HCT116 (cell line): ENCODE results near the gene TMPRSS13. TPM values are rescaled to one million over a fixed set of nuclear protein-coding genes. Genes with fewer than 3 reads are reported as not detected.

Experiments used
- ATAC-seq: fragments of 200-7000 bp; cut with Tn5 transposase; 2 replicates; pipeline ENCODE4 v1.9.1; 2020; ENCODE audit warnings: mild to moderate bottlenecking, moderate library complexity
- BruUV-seq: library from RNA; stranded (reverse); fragments of 400-500 nt; replicated peaks from 2 replicates; lab custom pipeline; 2021; lab: Mats Ljungman, UMichigan
- CTCF ChIA-PET: fragments of 300-600 bp; sonication (Branson Sonifier 250); formaldehyde crosslinking; loops from one replicate; lab custom pipeline; 2021; ENCODE audit warnings: antibody characterized with exemption; lab: Charles Lee
- POLR2A ChIA-PET: fragments of 300-600, 350-600 bp; sonication (Branson Sonifier 250); formaldehyde crosslinking; loops from one replicate; lab custom pipeline; 2021; ENCODE audit warnings: antibody characterized with exemption; lab: Charles Lee
- RAD21 ChIA-PET, 2 experiments: fragments of 300-600 bp; sonication (Branson Sonifier 250); formaldehyde crosslinking; loops; one replicate each; lab custom pipeline; 2023; ENCODE audit warnings: low total read pairs in 2 of 2; ENCODE audit not compliant: uncharacterized antibody in 2 of 2, unreplicated experiment in 2 of 2, low non-redundant PET in 1 of 2; lab: Charles Lee
- DNase-seq: peaks from one replicate; pipeline ENCODE4 v3.0.0-alpha.2; 2010; ENCODE audit warnings: low read depth, low spot score
- H2AFZ ChIP-seq: fragments of 200-600 bp; shearing (Covaris generic), sonication (generic); 2 replicates; pipeline ENCODE4 v1.6.1; 2017; ENCODE audit warnings: low read depth, mixed run types, mixed read lengths, antibody characterized with exemption, low read length; ENCODE audit not compliant: poor library complexity, severe bottlenecking
- H3K27ac ChIP-seq: 2 replicates; pipeline ENCODE4 v1.5.1; 2012; ENCODE audit warnings: low read depth, low read length
- H3K27me3 ChIP-seq: fragments of 200-600 bp; sonication (generic); 2 replicates; pipeline ENCODE4 v1.6.1; 2016; ENCODE audit warnings: mixed run types, low read length, mixed read lengths; ENCODE audit not compliant: insufficient read depth
- H3K36me3 ChIP-seq, 2 experiments: fragments of 200-500 bp in 1 of 2; fragments of 200-600 bp in 1 of 2; sonication (Bioruptor generic) in 1 of 2; sonication (generic) in 1 of 2; 2 replicates each; pipeline versions ENCODE4 v1.5.1 to v1.6.1; 2014 to 2016; ENCODE audit warnings: low read length in 2 of 2, inconsistent platforms in 1 of 2, mixed read lengths in 1 of 2, mixed run types in 1 of 2; ENCODE audit not compliant: insufficient read depth in 2 of 2, control insufficient read depth in 1 of 2
- H3K4me1 ChIP-seq, 2 experiments: fragments of 200-600 bp in 1 of 2; sonication (generic) in 1 of 2; 2 replicates each; pipeline versions ENCODE4 v1.5.1 to v1.6.1; 2012 to 2017; ENCODE audit warnings: low read length in 2 of 2, inconsistent platforms in 1 of 2, mild to moderate bottlenecking in 1 of 2, mixed read lengths in 1 of 2, mixed run types in 1 of 2, moderate library complexity in 1 of 2; ENCODE audit not compliant: insufficient read depth in 2 of 2, control insufficient read depth in 1 of 2
- H3K4me2 ChIP-seq: fragments of 200-600 bp; sonication (generic); 2 replicates; pipeline ENCODE4 v1.6.1; 2017; ENCODE audit warnings: mixed run types, low read length, mixed read lengths
- H3K4me3 ChIP-seq, 2 experiments: fragments of 200-600 bp in 1 of 2; sonication (generic) in 1 of 2; replicated peaks in 1 of 2; 2 replicates each; pipeline ENCODE4 v1.5.1; 2011 to 2016; ENCODE audit warnings: low read length in 2 of 2, control low read depth in 1 of 2, low read depth in 1 of 2, mild to moderate bottlenecking in 1 of 2, mixed read lengths in 1 of 2, mixed run types in 1 of 2
- H3K79me2 ChIP-seq: fragments of 200-600 bp; sonication (generic); 2 replicates; pipeline ENCODE4 v1.6.1; 2017; ENCODE audit warnings: mild to moderate bottlenecking, mixed run types, low read length, moderate library complexity, mixed read lengths; ENCODE audit not compliant: insufficient read depth
- H3K9ac ChIP-seq: fragments of 200-600 bp; sonication (generic); 2 replicates; pipeline ENCODE4 v1.6.1; 2016; ENCODE audit warnings: low read length, mixed read lengths
- H3K9me2 ChIP-seq: fragments of 200-600 bp; sonication (generic), shearing (Covaris generic); 2 replicates; pipeline ENCODE4 v1.6.1; 2017; ENCODE audit warnings: mixed run types, mild to moderate bottlenecking, moderate library complexity; ENCODE audit not compliant: insufficient read depth
- H3K9me3 ChIP-seq, 2 experiments: fragments of 200-500 bp in 1 of 2; fragments of 200-600 bp in 1 of 2; sonication (Bioruptor generic) in 1 of 2; sonication (generic) in 1 of 2; 2 replicates each; pipeline ENCODE4 v1.6.1; 2014 to 2017; ENCODE audit warnings: low read length in 2 of 2, mixed read lengths in 2 of 2, inconsistent platforms in 1 of 2, low read depth in 1 of 2, mild to moderate bottlenecking in 1 of 2, mixed run types in 1 of 2, moderate library complexity in 1 of 2; ENCODE audit not compliant: control insufficient read depth in 1 of 2, insufficient read depth in 1 of 2
- H4K20me1 ChIP-seq: fragments of 200-600 bp; sonication (generic), shearing (Covaris generic); 2 replicates; pipeline ENCODE4 v1.6.1; 2017; ENCODE audit warnings: mixed run types, mild to moderate bottlenecking, moderate library complexity; ENCODE audit not compliant: insufficient read depth
- CBX3 ChIP-seq: IDR thresholded peaks from 2 replicates; pipeline ENCODE4 v1.6.1; 2012; ENCODE audit warnings: low read depth
- CEBPB ChIP-seq: IDR thresholded peaks from 2 replicates; pipeline ENCODE4 v1.6.1; 2012; ENCODE audit warnings: low read depth
- EGR1 ChIP-seq: IDR thresholded peaks from 2 replicates; pipeline ENCODE4 v1.6.1; 2012; ENCODE audit warnings: low read depth
- FOSL1 ChIP-seq: IDR thresholded peaks from 2 replicates; pipeline ENCODE4 v1.6.1; 2012; ENCODE audit warnings: low read depth
- JUND ChIP-seq: IDR thresholded peaks from 2 replicates; pipeline ENCODE4 v1.6.1; 2012
- POLR2A ChIP-seq: IDR thresholded peaks from 2 replicates; pipeline ENCODE4 v1.7.0; 2011; ENCODE audit warnings: borderline replicate concordance; ENCODE audit not compliant: insufficient read depth, insufficient read length; ENCODE audit errors: extremely low read depth
- POLR2AphosphoS5 ChIP-seq: IDR thresholded peaks from 2 replicates; pipeline ENCODE4 v1.6.1; 2011; ENCODE audit warnings: mild to moderate bottlenecking, low read depth, low read length, moderate library complexity
- RAD21 ChIP-seq: IDR thresholded peaks from 2 replicates; pipeline ENCODE4 v1.6.1; 2012; ENCODE audit warnings: low read depth, mild to moderate bottlenecking
- SIN3A ChIP-seq: IDR thresholded peaks from 2 replicates; pipeline ENCODE4 v1.6.1; 2012; ENCODE audit warnings: low read depth
- SP1 ChIP-seq: IDR thresholded peaks from 2 replicates; pipeline ENCODE4 v1.6.1; 2012; ENCODE audit warnings: low read depth
- SRF ChIP-seq: IDR thresholded peaks from 2 replicates; pipeline ENCODE4 v1.6.1; 2012; ENCODE audit warnings: low read depth
- TCF7L2 ChIP-seq: IDR thresholded peaks from 2 replicates; pipeline ENCODE4 v1.7.0; 2011; ENCODE audit warnings: borderline replicate concordance, inconsistent platforms; ENCODE audit not compliant: insufficient read depth, insufficient read length; ENCODE audit errors: extremely low read depth
- YY1 ChIP-seq: IDR thresholded peaks from 2 replicates; pipeline ENCODE4 v1.6.1; 2011; ENCODE audit warnings: low read length, low read depth, moderate library complexity, mild to moderate bottlenecking; ENCODE audit not compliant: insufficient replicate concordance; ENCODE audit errors: extremely low read depth
- ZFX ChIP-seq: fragments of 450-650 bp; IDR thresholded peaks from 2 replicates; pipeline ENCODE4 v1.6.1; 2017
- ZNF274 ChIP-seq: fragments of 200-500 bp; sonication (Bioruptor generic); IDR thresholded peaks from 2 replicates; pipeline ENCODE4 v1.6.1; 2014; ENCODE audit warnings: mild to moderate bottlenecking, low read depth, low read length, inconsistent platforms
- intact Hi-C: fragments of 100-400 bp; cut with micrococcal nuclease; formaldehyde crosslinking; loops from 2 replicates; pipeline ENCODE4 v1.10.0; 2022
- total RNA-seq: library from RNA; stranded (reverse); gene quantifications from one replicate; pipeline ENCODE4 v1.2.1, GENCODE V29; 2021; ENCODE audit not compliant: unreplicated experiment
- TF ChIP-seq, protein P1 (sequence below): IDR thresholded peaks from 2 replicates; pipeline ENCODE4 v1.6.1; 2012
- TF ChIP-seq, protein P2 (sequence below), 3 experiments: fragments of 200-600 bp in 1 of 3; sonication (generic) in 1 of 3; IDR thresholded peaks in 2 of 3; conservative IDR thresholded peaks in 1 of 3; 2 replicates each; pipeline ENCODE4 v1.5.1; 2012 to 2017; ENCODE audit warnings: low read depth in 2 of 3, low read length in 2 of 3, antibody characterized with exemption in 1 of 3, borderline replicate concordance in 1 of 3, control low read depth in 1 of 3, mild to moderate bottlenecking in 1 of 3, mixed read lengths in 1 of 3, mixed run types in 1 of 3, moderate library complexity in 1 of 3; ENCODE audit not compliant: insufficient read depth in 1 of 3
- TF ChIP-seq, protein P3 (sequence below): IDR thresholded peaks from 2 replicates; pipeline ENCODE4 v1.6.1; 2012
- TF ChIP-seq, protein P4 (sequence below): IDR thresholded peaks from 2 replicates; pipeline ENCODE4 v1.6.1; 2011; ENCODE audit warnings: mild to moderate bottlenecking, low read length, moderate library complexity; ENCODE audit not compliant: insufficient replicate concordance; ENCODE audit errors: extremely low read depth
- TF ChIP-seq, protein P5 (sequence below): IDR thresholded peaks from 2 replicates; pipeline ENCODE4 v1.6.1; 2012; ENCODE audit warnings: low read depth

The TMPRSS13 gene
- total RNA-seq, 1 experiment from 2014 or later: 0.52 TPM

DNA sequence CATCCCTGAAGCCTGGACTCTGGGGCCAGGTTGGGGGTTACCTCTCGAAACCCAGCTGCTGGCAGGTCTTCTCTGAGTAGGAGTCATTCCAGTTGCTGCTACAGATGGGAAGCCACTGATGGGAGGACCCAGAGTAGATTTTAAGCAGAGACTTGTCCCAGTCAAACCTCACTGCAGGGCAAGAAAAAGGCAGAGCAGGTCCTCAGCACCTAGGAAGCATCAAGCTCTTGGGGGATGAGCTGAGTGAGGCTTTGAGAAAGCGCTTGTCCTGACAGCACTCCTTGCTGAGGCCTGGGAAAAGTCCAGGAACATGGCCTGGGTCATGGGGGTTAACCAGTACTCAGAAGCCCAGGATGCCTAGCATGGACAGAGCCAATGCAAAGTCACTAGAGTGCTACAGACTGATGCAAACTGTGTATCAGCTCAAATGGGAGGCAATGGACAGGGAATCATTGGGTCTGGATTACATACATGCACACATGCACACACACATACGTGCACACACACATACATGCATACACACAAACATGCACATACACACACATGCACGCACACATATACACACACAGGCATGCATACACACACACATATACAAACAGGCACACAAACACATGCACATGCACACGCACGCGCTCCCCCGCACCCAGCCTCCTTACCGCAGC, 15.3 kb downstream of the TMPRSS13 start:
- H3K4me1 ChIP-seq: peaks cover 6 to 11% of the 10 kb centered on the region in 2 experiments; a peak in 3 of 4 replicates
- TF ChIP-seq ZFX (no peak), FOSL1 (no peak), CBX3 (no peak), ZNF274 (no peak), SIN3A (no peak), POLR2AphosphoS5 (no peak), TCF7L2 (no peak), SRF (no peak), CEBPB (no peak), YY1 (no peak), POLR2A (no peak), JUND (no peak), RAD21 (no peak), SP1 (no peak), EGR1 (no peak)
- TF ChIP-seq, protein P1, sequence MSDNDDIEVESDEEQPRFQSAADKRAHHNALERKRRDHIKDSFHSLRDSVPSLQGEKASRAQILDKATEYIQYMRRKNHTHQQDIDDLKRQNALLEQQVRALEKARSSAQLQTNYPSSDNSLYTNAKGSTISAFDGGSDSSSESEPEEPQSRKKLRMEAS: no peak
- TF ChIP-seq, protein P2, sequence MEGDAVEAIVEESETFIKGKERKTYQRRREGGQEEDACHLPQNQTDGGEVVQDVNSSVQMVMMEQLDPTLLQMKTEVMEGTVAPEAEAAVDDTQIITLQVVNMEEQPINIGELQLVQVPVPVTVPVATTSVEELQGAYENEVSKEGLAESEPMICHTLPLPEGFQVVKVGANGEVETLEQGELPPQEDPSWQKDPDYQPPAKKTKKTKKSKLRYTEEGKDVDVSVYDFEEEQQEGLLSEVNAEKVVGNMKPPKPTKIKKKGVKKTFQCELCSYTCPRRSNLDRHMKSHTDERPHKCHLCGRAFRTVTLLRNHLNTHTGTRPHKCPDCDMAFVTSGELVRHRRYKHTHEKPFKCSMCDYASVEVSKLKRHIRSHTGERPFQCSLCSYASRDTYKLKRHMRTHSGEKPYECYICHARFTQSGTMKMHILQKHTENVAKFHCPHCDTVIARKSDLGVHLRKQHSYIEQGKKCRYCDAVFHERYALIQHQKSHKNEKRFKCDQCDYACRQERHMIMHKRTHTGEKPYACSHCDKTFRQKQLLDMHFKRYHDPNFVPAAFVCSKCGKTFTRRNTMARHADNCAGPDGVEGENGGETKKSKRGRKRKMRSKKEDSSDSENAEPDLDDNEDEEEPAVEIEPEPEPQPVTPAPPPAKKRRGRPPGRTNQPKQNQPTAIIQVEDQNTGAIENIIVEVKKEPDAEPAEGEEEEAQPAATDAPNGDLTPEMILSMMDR (IDR thresholded peaks at IDR 0.05 in 2 of 3, conservative IDR thresholded peaks at IDR 0.05 in 1 of 3; ENCODE audit: borderline replicate concordance in 1 of 3, insufficient read depth in 1 of 3, low read depth in 2 of 3, low read length in 2 of 3): no peak
- TF ChIP-seq, protein P3, sequence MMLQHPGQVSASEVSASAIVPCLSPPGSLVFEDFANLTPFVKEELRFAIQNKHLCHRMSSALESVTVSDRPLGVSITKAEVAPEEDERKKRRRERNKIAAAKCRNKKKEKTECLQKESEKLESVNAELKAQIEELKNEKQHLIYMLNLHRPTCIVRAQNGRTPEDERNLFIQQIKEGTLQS: no peak
- TF ChIP-seq, protein P4, sequence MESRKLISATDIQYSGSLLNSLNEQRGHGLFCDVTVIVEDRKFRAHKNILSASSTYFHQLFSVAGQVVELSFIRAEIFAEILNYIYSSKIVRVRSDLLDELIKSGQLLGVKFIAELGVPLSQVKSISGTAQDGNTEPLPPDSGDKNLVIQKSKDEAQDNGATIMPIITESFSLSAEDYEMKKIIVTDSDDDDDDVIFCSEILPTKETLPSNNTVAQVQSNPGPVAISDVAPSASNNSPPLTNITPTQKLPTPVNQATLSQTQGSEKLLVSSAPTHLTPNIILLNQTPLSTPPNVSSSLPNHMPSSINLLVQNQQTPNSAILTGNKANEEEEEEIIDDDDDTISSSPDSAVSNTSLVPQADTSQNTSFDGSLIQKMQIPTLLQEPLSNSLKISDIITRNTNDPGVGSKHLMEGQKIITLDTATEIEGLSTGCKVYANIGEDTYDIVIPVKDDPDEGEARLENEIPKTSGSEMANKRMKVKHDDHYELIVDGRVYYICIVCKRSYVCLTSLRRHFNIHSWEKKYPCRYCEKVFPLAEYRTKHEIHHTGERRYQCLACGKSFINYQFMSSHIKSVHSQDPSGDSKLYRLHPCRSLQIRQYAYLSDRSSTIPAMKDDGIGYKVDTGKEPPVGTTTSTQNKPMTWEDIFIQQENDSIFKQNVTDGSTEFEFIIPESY: no peak
- TF ChIP-seq, protein P5, sequence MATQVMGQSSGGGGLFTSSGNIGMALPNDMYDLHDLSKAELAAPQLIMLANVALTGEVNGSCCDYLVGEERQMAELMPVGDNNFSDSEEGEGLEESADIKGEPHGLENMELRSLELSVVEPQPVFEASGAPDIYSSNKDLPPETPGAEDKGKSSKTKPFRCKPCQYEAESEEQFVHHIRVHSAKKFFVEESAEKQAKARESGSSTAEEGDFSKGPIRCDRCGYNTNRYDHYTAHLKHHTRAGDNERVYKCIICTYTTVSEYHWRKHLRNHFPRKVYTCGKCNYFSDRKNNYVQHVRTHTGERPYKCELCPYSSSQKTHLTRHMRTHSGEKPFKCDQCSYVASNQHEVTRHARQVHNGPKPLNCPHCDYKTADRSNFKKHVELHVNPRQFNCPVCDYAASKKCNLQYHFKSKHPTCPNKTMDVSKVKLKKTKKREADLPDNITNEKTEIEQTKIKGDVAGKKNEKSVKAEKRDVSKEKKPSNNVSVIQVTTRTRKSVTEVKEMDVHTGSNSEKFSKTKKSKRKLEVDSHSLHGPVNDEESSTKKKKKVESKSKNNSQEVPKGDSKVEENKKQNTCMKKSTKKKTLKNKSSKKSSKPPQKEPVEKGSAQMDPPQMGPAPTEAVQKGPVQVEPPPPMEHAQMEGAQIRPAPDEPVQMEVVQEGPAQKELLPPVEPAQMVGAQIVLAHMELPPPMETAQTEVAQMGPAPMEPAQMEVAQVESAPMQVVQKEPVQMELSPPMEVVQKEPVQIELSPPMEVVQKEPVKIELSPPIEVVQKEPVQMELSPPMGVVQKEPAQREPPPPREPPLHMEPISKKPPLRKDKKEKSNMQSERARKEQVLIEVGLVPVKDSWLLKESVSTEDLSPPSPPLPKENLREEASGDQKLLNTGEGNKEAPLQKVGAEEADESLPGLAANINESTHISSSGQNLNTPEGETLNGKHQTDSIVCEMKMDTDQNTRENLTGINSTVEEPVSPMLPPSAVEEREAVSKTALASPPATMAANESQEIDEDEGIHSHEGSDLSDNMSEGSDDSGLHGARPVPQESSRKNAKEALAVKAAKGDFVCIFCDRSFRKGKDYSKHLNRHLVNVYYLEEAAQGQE: no peak
- TF ChIP-seq, all 23 proteins: peak for 0
- ChIA-PET RAD21 (no interaction called here), POLR2A (no interaction called here), CTCF (interaction anchor here (0.5 kb wide), 1 partner anchor 9 kb away, joined by 3 read pairs; no protein-coding TSS in a partner anchor)
- Histone ChIP-seq H2AFZ (no peak overlapping the region), H3K36me3 (no peaks in the 10 kb centered on the region), H3K9ac (no peak overlapping the region), H3K4me3 (no peak overlapping the region), H3K9me3 (no peaks in the 10 kb centered on the region), H3K27ac (no peak overlapping the region), H3K79me2 (no peaks in the 10 kb centered on the region), H3K9me2 (no peaks in the 10 kb centered on the region), H4K20me1 (no peaks in the 10 kb centered on the region), H3K4me2 (no peak overlapping the region), H3K27me3 (no peaks in the 10 kb centered on the region)
- BruUV-seq: no TSS peak
- ATAC-seq (no peak), DNase-seq (no peak)
- intact Hi-C loops: no loop called here
